ENCODE measurements around the gene EFCAB12. TPM values are rescaled to one million over a fixed set of nuclear protein-coding genes. Genes with fewer than 3 reads are reported as not detected.
"Not testable (repeated sequence)": the region's sequence is repeated elsewhere in the genome, so short reads cannot be mapped to it uniquely, and the experiment has no call there.

The EFCAB12 gene
- total RNA-seq, 2 experiments from 2014 or later = 0.56 to 1.4 TPM

DNA sequence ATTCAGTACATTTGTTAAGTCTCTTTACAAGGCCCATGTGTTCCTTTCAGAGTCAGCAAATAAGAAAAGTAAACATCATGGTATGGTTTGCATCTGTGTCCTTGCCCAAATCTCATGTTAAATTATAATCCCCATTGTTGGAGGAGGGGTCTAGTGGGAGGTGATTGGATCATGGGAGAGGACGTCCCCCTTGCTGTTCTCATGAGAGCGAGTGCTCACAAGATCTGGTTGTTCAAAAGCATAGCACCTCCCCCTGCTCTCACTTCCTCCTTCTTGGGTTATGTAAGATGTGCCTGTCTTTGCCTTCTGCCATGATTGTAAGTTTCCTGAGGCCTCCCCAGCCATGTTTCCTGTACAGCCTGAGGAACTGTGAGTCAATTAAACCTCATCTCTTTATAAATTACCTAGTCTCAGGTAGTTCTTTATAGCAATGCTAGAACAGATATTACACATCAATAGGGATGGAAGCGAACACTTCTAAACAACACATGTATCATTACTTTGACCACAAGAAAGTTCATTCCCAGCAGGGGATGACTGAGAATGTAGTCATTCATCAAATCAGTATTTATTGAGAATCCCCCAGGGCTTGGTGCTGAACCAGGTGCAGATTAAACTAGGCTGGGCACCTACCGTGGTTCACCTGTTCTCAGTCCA is 4.1 kb downstream of the EFCAB12 start:
- CTCF ChIA-PET = no interaction called here
- Mint-ChIP-seq H3K4me3 (no peak overlapping the region), H3K4me1 (peaks cover 20% of the 10 kb centered on the region), H3K9me3 (ENCODE audit: low read depth) (no peaks in the 10 kb centered on the region), H3K27me3 (peaks cover 5% of the 10 kb centered on the region), H3K27ac (no peak overlapping the region), H3K36me3 (peaks cover 2% of the 10 kb centered on the region)
- DNase-seq (no peak), ATAC-seq (no peak)

DNA sequence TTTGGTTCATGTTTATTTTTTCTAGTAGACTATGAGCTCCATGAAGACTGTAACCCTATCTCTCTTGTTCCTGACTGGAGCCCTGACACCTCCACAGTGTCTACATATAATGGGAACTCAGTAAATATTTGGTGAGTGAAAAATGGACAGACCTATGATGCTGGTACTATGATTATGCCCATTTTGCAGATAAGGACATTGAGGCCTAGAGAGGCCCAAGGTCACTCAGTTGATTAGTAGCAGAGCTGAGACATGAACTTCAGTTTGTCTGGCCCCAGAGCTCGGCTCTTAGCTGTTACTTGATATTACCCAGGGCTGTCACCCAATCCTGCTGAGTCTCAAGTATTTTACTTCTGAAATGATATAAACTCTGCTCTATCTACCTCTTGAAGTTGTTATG is 5.5 kb downstream of the EFCAB12 start:
- peaks cover 5% of the 10 kb centered on the region for H3K27me3 Mint-ChIP-seq
- DNase-seq (no peak), ATAC-seq (no peak)
- H3K4me1 Mint-ChIP-seq = peaks cover 6% of the 10 kb centered on the region
- no peak overlapping the region for H3K27ac Mint-ChIP-seq
- H3K9me3 Mint-ChIP-seq (ENCODE audit: low read depth) = no peaks in the 10 kb centered on the region
- no peak overlapping the region for H3K4me3 Mint-ChIP-seq
- H3K36me3 Mint-ChIP-seq = no peaks in the 10 kb centered on the region
- CTCF ChIA-PET = interaction anchor here (0.8 to 1.0 kb wide), 2 partner anchors 10 to 39 kb away, joined by 3 to 4 read pairs; no protein-coding TSS in a partner anchor

DNA sequence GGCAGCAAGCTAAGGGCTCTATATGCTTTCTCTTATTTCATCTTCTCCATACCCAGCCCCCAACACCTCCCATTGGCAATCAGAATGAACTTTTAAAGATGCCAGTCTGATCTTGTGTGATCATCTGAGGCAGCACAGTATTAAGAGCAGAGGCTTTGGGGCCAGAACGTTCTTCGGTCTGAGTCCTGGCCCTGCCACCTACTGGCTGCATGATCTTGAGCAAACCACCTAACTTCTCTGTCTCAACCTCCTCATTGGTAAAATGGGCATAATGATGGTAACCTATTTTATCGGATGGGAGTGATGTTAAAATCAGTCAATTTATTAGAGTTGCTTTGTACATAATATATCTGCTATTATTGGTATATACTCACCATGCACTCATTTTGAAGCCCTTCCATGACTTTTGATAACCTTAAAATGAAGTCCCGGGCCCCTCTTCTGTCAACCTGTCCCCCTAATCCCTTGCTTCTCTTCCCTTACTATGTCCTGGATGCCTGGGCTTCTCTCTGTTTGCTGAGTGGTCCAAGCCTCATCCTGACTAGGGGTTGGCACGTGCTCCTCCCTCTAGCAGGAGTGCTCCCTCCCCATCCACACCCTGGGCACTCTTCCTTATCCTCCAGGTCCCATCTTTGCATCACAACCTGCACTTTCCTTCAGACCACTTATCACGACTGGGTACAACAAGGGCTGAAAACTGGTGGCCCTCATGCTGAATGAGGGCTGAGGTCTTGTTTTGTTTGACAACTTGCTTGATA is 6.3 kb downstream of the EFCAB12 start:
- no peak for DNase-seq
- CTCF ChIA-PET = interaction anchor here (0.8 to 1.0 kb wide), 2 partner anchors 10 to 39 kb away, joined by 3 to 4 read pairs; no protein-coding TSS in a partner anchor
- no peak overlapping the region for H3K27ac Mint-ChIP-seq
- H3K36me3 Mint-ChIP-seq = no peaks in the 10 kb centered on the region
- no peaks in the 10 kb centered on the region for H3K9me3 Mint-ChIP-seq (ENCODE audit: low read depth)
- peaks cover 2% of the 10 kb centered on the region for H3K27me3 Mint-ChIP-seq
- peaks cover 2% of the 10 kb centered on the region for H3K4me1 Mint-ChIP-seq
- no peak for ATAC-seq
- H3K4me3 Mint-ChIP-seq = no peak overlapping the region

GRCh38 chr3:129421236-129421883 is 7.1 kb downstream of the EFCAB12 start:
- no peaks in the 10 kb centered on the region for H3K9me3 Mint-ChIP-seq (ENCODE audit: low read depth)

DNA sequence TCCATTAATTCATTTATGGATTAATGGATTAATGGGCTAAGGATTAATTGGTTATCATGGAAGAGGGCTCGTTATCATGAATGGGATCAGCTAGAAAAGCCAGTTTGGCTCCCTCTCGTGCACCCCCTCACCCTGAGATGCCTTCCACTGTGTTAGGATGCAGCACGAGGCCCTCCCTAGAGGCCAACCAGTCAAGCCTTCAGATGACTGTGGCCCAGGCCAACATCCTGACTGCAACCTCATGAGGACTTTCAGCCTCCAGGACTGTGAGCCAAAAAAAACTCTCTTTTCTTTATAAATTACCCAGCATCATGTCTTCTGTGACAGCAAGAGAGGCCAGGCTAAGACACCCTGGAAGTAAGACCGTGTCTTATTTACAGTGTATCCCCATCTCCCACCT is 9.0 kb downstream of the EFCAB12 start:
- Mint-ChIP-seq H3K4me3 (no peak overlapping the region), H3K36me3 (no peaks in the 10 kb centered on the region), H3K27ac (no peak overlapping the region), H3K9me3 (ENCODE audit: low read depth) (no peaks in the 10 kb centered on the region), H3K27me3 (peaks cover 5% of the 10 kb centered on the region), H3K4me1 (peaks cover 2% of the 10 kb centered on the region)
- ATAC-seq = no peak
- CTCF ChIA-PET = no interaction called here
- no peak for DNase-seq

More at GRCh38 chr3:129421236-129421883, 7.1 kb downstream of the EFCAB12 start:
- H3K4me1 Mint-ChIP-seq = peaks cover 2% of the 10 kb centered on the region
- no peak overlapping the region for H3K4me3 Mint-ChIP-seq
- CTCF ChIA-PET = no interaction called here
- H3K27ac Mint-ChIP-seq = no peak overlapping the region
- H3K36me3 Mint-ChIP-seq = no peaks in the 10 kb centered on the region
- H3K27me3 Mint-ChIP-seq = peaks cover 2% of the 10 kb centered on the region
- DNase-seq (no peak), ATAC-seq (no peak)

- DNase-seq (no peak), ATAC-seq (no peak)
- Mint-ChIP-seq H3K36me3 (no peaks in the 10 kb centered on the region), H3K9me3 (ENCODE audit: low read depth) (no peaks in the 10 kb centered on the region), H3K27ac (no peak overlapping the region), H3K4me3 (no peak overlapping the region), H3K4me1 (peaks cover 6% of the 10 kb centered on the region), H3K27me3 (peaks cover 3% of the 10 kb centered on the region)
- CTCF ChIA-PET = interaction anchor here (1.3 kb wide), 1 partner anchor 18 kb away, joined by 4 read pairs; no protein-coding TSS in a partner anchor
Measured at GRCh38 chr3:129418041-129418973, 10.1 kb downstream of the EFCAB12 start.

DNA sequence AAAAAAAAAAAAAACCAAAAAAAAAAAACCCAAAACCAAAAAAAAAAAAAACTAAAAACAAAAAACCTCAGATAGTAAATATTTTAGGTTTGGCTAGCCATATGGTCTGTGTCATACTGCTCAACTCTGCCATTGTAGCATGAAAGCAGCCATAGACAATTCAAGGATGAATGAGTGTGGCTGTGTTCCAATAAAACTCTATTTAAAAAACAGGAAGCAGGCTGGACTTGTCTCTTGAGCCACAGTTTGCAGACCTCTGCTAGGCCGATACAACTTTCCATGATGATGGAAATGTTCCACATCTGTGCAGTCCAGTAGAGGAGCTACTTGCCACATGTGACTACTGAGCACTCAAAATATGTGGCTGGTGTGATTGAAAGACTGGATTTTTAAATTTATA is 11.1 kb downstream of the EFCAB12 start:
- Mint-ChIP-seq H3K4me3 (no peak overlapping the region), H3K36me3 (no peaks in the 10 kb centered on the region), H3K27me3 (peaks cover 5% of the 10 kb centered on the region), H3K9me3 (ENCODE audit: low read depth) (no peaks in the 10 kb centered on the region), H3K4me1 (peaks cover 6% of the 10 kb centered on the region), H3K27ac (no peak overlapping the region)
- ATAC-seq = no peak
- CTCF ChIA-PET = no interaction called here
- no peak for DNase-seq

- DNase-seq (no peak), ATAC-seq (no peak)
- Mint-ChIP-seq H3K27me3 (peaks cover 5% of the 10 kb centered on the region), H3K27ac (no peak overlapping the region), H3K36me3 (no peaks in the 10 kb centered on the region), H3K4me1 (peaks cover 6% of the 10 kb centered on the region), H3K4me3 (no peak overlapping the region), H3K9me3 (ENCODE audit: low read depth) (no peaks in the 10 kb centered on the region)
- CTCF ChIA-PET = no interaction called here
Measured at GRCh38 chr3:129416415-129416814, 12.0 kb downstream of the EFCAB12 start.

DNA sequence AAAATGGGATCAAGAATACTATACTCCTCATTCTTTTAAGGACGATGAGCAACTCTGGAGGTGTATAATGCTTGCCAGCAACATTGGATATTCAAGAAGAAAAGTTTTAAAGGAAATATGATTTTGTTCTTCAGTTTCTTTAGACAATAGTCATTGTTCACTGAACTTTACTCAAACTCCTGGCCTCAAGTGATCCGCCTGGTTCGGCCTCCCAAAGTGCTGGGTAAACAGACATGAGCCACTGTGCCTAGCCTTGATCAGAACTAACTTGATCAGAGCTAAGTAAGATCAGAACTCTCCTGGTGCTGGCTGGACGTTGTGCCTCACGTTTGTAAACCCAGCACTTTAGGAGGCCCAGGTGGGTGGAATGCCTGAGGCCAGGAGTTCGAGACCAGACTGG is 12.6 kb downstream of the EFCAB12 start:
- Mint-ChIP-seq H3K9me3 (ENCODE audit: low read depth) (no peaks in the 10 kb centered on the region), H3K36me3 (no peaks in the 10 kb centered on the region), H3K4me1 (peaks cover 6% of the 10 kb centered on the region), H3K4me3 (no peak overlapping the region), H3K27me3 (peaks cover 5% of the 10 kb centered on the region), H3K27ac (no peak overlapping the region)
- DNase-seq (no peak), ATAC-seq (no peak)
- CTCF ChIA-PET = no interaction called here

GRCh38 chr3:129415378-129415777 is 13.1 kb downstream of the EFCAB12 start:
- no peak overlapping the region for H3K27ac Mint-ChIP-seq
- no peaks in the 10 kb centered on the region for H3K36me3 Mint-ChIP-seq
- H3K4me1 Mint-ChIP-seq = peaks cover 6% of the 10 kb centered on the region
- ATAC-seq (no peak), DNase-seq (no peak)
- no peak overlapping the region for H3K4me3 Mint-ChIP-seq
- CTCF ChIA-PET = interaction anchor here (2.0 kb wide), 1 partner anchor 13 kb away, joined by 4 read pairs; the partner anchor contains the start of gene EFCAB12
- H3K27me3 Mint-ChIP-seq = peaks cover 5% of the 10 kb centered on the region
- no peaks in the 10 kb centered on the region for H3K9me3 Mint-ChIP-seq (ENCODE audit: low read depth)

DNA sequence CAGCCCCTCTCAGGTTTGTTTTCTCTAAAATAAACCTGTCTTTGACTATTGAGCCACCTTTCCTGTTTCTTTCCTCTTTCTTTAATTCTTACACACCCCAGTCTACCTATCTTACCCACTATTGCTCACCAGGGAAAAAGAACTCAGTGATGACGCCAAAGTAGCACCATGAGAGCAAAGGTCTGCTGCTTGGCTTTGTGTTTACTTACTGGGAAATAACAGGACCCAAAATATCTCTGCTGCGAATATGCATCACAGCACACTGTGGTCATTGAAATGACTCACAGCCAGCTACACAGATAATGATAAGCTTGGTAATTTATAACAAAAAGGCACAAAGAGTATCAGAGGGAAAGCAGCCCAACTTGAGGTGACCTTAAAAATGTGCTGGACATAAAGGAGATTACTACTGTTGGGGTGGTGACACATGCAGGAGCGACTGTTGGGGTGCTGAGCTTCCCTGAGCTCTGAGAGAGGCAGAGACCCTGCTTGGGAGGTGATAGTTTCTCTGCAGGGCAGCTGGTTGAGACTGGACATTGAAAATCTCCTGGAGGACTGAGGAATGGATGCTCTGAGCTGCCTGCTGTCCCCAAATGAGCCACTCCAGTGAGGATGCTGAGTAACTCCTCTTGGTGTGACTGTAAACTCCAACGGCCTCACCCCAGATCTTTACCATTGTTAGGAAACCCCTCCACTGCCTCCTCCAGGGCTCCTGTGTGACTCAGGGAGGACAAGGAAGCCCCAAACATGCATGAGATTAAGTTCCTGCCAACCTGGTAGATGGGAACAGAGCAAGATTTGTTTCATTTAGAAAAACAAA is 14.5 kb downstream of the EFCAB12 start:
- Mint-ChIP-seq H3K9me3 (ENCODE audit: low read depth) (no peaks in the 10 kb centered on the region), H3K36me3 (no peaks in the 10 kb centered on the region), H3K4me1 (peaks cover 6% of the 10 kb centered on the region), H3K27me3 (peaks cover 5% of the 10 kb centered on the region), H3K27ac (no peak overlapping the region), H3K4me3 (no peak overlapping the region)
- ATAC-seq (no peak), DNase-seq (no peak)
- CTCF ChIA-PET = interaction anchor here (2.0 kb wide), 2 partner anchors 14 to 15 kb away, joined by 4 to 8 read pairs; partner anchors contain the start of gene EFCAB12

DNA sequence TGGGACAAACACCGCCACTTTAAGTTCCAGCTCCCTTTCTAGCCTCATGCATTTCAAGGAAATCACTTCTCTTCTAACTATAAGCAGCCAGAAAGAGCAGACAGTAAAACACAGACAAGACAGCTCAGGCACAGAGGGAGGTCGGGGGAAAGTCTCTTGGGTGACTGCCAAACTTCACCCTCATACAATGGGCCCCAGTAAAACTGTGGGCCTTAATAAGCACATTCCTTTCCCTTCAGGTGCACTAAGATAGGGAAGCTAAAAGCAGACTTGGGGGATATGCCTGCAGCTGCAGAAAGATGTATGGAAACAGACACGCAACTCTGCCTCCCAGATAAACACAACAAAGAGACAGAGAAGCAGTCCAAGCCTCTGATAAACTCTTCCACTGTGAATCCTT is 15.2 kb downstream of the EFCAB12 start:
- DNase-seq; H3K27me3 Mint-ChIP-seq; H3K9me3 Mint-ChIP-seq (ENCODE audit: low read depth); H3K4me3 Mint-ChIP-seq; H3K4me1 Mint-ChIP-seq; H3K36me3 Mint-ChIP-seq; ATAC-seq; H3K27ac Mint-ChIP-seq: not testable (repeated sequence)
- CTCF ChIA-PET = interaction anchor here (2.0 kb wide), 2 partner anchors 14 to 15 kb away, joined by 4 to 8 read pairs; partner anchors contain the start of gene EFCAB12

Measured in activated CD8-positive, alpha-beta memory T cell treated with anti-CD3 and anti-CD28 coated beads, Interleukin-2, amount 10 ng/mL, durations not matched to agents 7 days and 5 days (primary cell).